GM19468 (cell line): ENCODE measurements around the gene EHMT1.
"Not testable (repeated sequence)": the region's sequence is repeated elsewhere in the genome, so short reads cannot be mapped to it uniquely, and the experiment has no call there.

Source experiments
- ATAC-seq: cut with Tn5 transposase; IDR thresholded peaks from one replicate; pipeline ENCODE4 v1.9.1; 2021; ENCODE audit warnings: mild to moderate bottlenecking, moderate library complexity, moderate number of reproducible peaks; ENCODE audit not compliant: unreplicated experiment; ENCODE audit errors: extremely low read depth

The EHMT1 gene

DNA sequence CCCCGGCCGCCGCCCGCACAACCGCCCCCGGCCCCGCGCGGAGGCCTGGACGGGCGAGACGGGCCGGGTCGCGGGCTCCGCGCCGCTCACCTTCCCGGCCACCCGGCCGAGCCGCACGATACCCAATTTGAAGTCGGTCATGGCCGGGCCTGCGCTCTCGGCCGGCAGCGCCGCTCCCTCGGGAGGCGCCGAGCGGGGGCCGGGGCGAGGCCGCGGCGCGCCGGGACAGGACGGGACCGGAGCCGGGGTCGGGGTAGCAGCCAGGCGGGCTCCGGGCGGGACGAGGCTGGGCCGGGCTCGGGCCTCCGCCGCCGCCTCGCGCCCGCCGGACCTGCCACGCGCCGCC, 28.7 kb upstream of the EHMT1 start:
- ATAC-seq, result no peak

DNA sequence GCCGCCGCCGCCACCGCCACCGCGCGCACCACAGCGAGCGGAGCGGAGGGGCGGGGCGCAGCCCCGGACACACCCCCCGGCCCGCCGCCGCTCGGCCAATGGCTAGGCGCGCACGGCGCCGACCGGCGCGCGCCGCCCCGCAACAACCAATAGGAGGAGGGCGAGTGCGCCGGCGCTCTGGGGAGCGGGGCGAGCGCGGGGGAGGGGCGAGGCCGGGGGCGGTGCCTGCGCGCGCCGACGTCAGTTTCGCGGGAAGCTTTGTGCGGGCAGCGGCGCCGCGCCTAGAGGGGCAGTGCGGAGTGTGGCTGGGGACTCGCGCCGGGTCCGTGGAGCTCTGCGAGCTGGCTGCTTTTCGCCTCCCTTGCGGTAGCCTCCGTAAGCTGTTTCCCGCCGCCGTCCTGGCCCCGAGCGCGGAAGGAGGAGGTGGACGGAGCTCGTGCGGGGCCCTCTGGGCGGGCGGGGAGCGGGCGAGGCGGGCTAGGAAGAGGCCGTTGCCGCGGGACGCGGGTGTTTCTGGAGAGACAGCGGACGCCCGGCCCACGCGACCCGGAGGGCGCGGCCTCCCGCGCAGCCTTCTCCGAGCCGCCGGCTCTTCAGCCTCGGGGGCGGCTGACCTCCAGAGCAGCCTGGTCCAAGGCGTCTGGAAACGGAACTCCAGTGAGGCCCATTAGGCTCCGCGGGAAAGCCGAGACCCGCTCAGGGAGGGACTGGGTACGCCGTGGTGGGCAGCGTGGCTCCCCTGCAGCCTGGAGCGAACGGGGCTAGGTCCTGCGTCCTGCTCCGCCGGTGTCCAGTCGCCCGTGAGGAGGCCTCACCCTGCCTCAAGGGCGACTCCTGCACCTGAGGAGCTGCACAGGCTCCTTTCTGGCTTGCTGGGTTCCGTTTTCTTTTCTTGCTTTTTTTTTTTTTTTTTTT, 28.1 kb upstream of the EHMT1 start, which contains the start of gene ZMYND19:
TSS of gene ZMYND19 (minus strand) at position 44 of the 915 bp plus-strand sequence. CDS start 249 bp downstream, outside the sequence.
- peak; percentile 57 for ATAC-seq

- ATAC-seq, result no peak
Measured at GRCh38 chr9:137592767-137593166, 26.0 kb upstream of the EHMT1 start.

- ATAC-seq, result no peak
Measured at GRCh38 chr9:137593176-137593575, 25.6 kb upstream of the EHMT1 start.

- not testable (repeated sequence) for ATAC-seq
Measured at GRCh38 chr9:137596577-137596976, 22.2 kb upstream of the EHMT1 start.

GRCh38 chr9:137598943-137599342, 19.9 kb upstream of the EHMT1 start:
- no peak for ATAC-seq

DNA sequence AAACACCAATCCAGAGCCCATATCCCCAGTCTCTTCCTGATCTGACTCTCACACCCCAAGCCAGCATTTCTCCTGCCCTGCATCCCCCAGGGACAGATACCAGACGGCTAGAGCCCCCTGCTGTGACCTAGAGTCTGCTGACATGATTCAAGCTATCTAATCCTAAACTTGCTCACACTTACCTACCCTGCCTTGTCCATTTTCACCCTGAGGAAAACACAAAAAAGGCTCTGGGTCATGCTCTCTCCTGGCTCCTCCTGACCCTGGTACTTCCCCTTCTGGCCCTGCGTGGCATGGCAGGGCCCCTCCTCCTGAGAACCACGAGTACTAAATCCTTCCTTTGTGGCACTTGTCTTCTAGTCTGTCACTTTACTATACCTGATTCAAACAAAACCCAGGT, 16.1 kb upstream of the EHMT1 start:
- ATAC-seq, result no peak

- no peak for ATAC-seq
Measured at GRCh38 chr9:137603879-137604278, 14.9 kb upstream of the EHMT1 start.

- no peak for ATAC-seq
Measured at GRCh38 chr9:137604345-137605086, 14.3 kb upstream of the EHMT1 start.

GRCh38 chr9:137605121-137606004, 13.4 kb upstream of the EHMT1 start, which contains the start of gene ARRDC1:
Gene ARRDC1, plus strand, starts transcription at chr9:137605686. Its CDS starts 32 bp downstream, at chr9:137605718.
- peak; percentile 48 for ATAC-seq

GRCh38 chr9:137606005-137606621, 12.7 kb upstream of the EHMT1 start:
- ATAC-seq, result peak; percentile 3

- no peak for ATAC-seq
Measured at GRCh38 chr9:137606734-137607138, 12.1 kb upstream of the EHMT1 start.

- no peak for ATAC-seq
Measured at GRCh38 chr9:137607141-137607857, 11.5 kb upstream of the EHMT1 start.

GRCh38 chr9:137610944-137611343, 7.9 kb upstream of the EHMT1 start:
- ATAC-seq, result no peak

- no peak for ATAC-seq
Measured at GRCh38 chr9:137611623-137612609, 6.9 kb upstream of the EHMT1 start.

GRCh38 chr9:137612741-137613142, 6.1 kb upstream of the EHMT1 start:
- ATAC-seq, result no peak

DNA sequence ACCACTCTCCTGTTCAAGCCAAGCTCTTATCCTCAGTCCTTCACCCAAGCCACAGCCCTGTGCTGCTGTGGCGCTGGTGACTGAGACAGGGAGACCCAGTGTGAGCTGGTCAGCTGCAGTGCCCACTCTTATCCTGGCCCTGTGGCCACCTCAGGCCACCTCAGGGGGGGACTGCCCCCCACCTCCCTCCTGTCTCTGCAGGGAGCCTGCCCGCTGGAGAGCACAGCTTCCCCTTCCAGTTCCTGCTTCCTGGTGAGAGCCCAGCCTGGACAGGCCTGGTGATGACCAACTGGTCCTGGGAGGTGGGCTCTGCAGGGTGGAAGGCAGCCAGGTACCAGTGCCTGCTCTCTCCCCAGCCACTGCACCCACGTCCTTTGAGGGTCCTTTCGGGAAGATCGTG, 5.5 kb upstream of the EHMT1 start:
- ATAC-seq, result no peak
